Stimulated activated CD4-positive, alpha-beta T cell treated with anti-CD3 and anti-CD28 coated beads, Interleukin-15, amount 100 ng/mL, for 48 hours (primary cell): ENCODE data around the gene MGAT5.

Experiments
- DNase-seq, 2 donors: peaks; one replicate each; pipeline ENCODE4 v3.0.0-alpha.2; 2020; ENCODE audit warnings: low read depth in 2 of 2

MGAT5 gene

DNA sequence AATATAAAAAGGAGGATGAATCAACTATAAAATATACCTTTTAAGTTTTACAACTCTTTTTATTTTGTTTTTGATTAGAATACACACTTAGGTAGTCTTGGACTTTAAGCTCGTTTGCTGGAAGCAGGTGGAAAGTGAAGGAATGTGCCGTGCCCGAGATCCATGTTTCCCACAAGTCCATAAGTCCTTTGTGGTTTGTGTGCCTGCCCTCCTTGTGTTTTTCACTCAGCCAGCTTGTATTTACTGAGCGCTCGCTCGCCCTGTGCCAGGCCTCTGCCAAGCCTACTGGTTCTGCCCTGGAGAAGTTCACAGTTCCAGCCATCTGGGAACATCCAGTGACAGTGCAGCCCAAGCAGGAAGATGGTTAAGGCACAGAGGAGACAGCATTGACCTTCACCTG is 142.6 kb downstream of the MGAT5 start:
- no peak for DNase-seq

DNA sequence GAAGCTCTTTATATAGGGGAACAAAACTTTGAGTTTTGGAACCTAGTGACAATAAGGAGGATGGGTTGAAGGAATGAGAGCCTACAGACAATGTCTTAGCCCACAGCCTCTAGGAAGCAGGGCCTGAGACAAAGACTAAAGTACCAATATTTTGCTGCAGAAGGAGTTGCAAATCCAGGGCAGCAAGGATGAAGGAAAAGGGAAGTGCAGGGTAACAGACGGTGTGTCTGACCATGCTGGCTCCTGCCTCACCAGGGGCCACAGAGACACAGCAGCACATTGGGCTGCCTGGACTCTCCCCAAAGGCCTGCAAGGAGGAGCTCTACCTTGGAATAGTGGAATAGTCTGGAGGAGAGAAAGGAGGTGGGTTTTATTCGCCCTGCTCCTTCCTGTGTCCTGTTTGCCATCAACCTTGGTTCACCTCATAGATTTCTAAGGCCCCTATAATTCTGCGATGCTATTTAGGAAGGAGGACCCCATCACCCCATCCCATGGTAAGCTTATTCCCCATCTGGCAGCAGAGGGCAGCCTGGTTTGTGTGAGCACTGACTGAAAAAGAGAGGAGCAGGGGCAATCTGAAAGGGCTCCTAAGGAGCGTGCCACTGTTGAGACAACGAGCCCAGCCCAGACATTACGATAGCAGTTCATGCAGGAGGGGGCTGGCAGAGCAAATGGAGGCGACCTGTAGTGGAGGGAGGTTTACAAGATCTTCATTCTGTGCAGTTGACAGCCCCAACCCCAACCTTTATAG is 143.4 kb downstream of the MGAT5 start:
- DNase-seq = no peak

DNA sequence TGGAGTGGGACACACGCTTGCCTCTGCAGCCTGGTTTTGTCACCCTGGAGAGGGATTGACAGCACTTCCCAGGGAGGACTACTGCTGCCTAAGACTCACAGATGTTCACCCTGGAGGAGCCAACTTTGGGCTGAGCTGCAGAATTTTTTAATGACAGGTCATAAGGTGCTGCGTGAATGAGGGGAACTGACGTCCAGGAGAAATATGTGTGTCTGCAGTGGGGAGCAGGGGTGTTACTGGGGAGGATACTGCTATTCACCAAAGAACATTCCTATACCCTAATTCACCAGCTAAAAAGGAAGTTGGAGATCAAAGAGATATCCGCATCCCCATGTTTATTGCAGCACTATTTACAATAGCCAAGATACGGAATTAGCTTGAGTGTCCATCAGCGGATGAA is 144.4 kb downstream of the MGAT5 start:
- DNase-seq = no peak

DNA sequence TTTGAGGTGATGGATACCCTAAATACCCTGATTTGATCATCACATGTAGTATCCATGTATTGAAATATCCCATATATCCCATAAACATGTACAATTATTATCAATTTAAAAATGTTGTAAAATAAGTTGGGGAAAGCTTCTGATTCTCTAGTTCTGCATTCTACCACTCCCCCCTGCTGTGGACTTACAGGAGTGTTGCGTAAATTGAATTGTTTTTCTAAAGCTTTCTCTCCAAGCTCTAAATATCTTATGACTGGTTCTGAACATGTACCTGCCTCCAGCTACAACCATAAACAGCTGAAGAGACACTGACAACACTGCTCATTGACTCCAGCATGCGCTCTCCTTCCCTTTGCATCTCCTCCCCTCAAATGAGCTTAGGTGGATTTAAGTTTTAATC is 145.2 kb downstream of the MGAT5 start:
- no peak for DNase-seq

DNA sequence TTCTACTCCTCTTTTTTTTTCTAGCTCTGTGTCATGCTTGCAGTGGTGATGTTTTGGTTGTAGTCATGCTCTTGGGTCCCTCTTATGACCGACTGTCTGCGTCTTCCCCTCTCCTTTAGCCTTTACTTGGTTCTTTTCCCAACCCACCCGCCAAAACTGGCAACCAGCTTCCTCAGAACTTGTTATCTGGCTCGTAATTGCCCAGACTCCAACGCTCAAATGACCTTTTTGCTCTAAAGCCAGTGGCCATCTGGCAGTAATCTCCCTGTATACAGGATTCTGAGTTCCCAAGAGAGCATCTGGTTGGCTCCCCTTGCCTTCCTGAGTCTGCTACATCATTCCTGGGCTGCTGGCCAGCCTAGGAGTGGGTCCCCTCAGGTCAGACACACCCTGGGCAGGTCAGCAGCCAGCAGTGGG is 147.2 kb downstream of the MGAT5 start:
- DNase-seq = no peak

DNA sequence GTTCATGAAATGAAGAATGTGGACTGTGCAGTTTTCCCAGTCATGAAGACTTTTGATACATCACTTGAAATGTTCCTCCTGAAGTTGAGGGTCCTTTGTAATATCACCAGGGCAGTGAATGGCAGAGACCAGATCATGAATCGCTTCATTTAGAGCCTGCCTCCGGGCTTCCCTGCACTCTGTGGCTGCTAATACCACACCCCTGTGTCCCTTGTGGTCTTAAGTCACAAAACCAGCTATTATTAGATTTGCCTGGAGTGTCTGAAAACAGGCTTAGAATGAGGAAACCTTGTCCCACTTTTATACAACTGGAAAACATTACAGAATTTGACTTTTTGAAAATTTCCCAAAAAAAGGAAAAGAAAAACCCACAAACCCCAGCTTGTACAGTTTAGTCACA is 147.9 kb downstream of the MGAT5 start:
- DNase-seq = no peak

DNA sequence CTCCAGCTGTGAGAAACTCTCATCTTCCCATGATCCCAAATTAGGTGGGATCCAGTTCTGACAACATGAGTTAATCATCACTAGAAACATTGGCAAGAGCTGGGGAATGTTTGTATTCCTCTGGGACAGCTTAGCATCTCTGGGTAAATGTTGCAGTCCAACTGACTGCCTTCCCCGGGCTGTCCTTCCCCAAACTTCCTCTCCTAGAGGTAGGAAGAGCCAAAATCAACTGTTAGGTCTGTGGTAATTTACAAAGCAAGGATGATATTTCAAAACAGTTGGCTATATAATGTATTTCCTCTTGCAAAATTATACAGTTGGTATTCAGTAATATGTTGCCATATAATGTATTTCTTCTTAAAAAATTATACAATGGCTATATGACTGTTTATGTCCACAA is 148.5 kb downstream of the MGAT5 start:
- DNase-seq = no peak

DNA sequence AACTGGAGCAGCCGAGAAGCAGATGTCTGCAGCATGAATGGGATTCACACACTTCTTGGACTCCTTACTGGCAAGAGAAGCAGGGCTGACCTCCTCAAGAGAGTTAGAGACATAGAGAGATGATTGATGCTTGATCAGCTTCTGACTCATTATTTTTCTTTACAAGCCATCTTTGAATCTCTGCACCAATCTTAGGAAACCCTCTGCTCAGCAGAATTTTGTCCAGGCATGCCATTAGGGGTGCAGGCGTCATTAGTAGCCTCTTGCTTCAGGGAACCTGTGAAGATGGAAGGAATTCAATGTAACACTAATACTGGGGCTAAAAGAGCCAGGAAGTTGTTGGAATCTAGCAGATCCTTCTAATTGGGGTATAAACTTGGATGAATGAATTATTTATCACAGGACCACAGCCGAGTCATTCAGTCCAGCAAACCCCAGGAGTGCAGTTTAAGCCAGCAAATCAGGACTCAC is 151.8 kb downstream of the MGAT5 start:
- DNase-seq = no peak

DNA sequence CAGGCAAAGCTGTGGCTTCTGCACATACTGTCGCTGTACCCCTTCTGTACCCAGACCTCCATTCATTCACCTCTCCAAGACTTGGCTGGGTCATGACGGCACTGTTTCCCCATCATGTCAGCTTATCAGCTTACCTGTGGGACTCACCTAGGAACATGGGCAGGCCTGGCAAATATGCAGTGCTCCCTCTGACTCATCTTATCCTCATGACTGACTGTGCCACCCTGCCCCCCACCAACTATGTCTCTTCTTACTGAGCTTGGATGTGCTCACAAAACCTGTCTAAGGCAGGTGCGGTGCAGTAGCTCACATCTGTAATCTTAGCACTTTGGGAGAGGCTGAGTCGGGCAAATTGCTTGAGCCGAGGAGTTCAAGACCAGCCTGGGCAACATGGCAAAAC is 152.4 kb downstream of the MGAT5 start:
- no peak for DNase-seq

DNA sequence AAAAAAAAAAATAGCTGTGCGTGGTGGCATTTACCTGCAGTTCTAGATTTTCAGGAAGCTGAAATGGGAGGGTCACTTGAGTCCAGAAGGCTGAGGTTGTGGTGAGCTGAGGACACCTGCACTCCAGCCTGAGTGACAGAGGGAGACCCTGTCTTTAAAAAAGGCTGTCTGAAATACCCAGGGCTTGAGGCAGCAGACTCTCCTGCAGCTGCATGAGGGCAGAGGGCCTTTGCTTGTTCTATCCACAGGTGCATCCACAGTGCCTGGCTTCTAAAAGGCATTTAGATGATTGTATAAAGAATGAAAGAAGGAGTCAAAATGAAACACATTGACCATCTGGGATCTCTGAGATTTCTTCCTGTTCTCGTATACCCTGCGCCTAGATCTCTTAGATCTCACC is 152.9 kb downstream of the MGAT5 start:
- DNase-seq = no peak

DNA sequence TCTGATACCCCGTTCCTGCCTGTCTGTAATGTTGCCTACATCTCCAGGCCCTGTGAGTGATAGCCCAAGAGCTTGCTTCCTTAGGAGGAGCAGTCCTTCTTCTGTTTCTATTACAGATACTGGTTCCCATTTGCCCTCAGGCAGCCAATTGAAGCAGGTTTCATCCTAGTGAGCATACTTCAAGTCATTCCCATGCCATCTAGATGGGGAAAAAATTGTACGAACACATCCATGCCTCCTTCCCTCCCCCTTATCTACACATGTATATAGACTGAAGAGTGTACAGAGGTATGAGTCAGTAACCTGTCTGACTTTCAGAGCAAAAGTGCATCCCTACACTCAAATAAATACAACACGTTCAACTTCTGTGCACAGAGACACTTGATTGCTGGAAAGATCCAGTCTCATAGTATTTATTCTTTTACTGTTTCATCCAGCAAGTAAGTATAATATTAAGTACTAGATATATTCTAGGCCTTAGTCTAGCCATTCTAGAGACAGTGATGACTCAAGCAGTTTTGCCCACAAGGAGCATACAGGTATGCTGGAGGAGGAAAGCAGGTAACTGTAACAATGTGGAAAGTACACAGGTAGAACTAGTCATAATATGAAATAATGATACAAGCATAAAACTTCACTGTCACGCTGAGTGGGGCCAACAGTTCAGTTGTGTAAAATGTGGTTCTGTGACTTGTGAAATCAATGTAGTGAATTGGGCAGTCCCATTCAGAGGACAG is 153.4 kb downstream of the MGAT5 start:
- DNase-seq = no peak

DNA sequence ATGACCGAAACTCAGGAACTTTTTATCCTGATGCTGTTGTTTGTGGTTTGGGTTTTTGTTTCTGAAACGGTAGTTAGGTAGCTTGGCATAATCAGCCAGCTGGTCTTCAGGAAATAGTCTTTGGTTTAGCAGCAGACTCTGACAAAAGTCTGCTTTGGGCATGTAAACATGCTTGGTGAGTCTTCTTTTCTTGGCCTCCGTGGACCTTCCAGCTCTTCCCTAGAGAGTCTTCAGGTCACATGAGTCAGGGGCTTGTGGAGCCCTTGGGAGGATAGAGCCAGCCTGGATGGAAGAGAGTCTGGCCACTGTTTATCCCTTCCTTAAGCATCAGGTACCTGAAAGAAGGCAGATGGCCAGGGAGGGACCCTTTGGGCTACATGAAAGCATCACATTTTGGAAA is 154.5 kb downstream of the MGAT5 start:
- no peak for DNase-seq

DNA sequence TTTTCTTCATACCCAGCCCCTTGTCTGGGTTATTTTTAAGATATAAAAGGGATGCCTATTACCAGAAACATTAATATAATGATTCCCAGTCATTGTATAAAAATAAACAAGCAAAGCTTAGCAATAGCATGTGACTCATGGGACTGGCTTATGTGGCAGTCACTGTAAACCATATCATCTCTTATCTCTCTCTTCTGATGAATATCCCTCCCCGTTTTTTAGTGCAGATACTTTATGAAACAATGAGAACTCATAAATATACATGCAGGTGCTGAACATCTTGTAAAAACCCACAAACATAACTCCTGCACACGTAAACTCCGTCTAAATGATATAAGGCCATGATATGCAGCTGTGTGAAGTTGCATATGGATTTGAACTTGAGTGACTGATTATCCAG is 154.9 kb downstream of the MGAT5 start:
- DNase-seq = no peak

DNA sequence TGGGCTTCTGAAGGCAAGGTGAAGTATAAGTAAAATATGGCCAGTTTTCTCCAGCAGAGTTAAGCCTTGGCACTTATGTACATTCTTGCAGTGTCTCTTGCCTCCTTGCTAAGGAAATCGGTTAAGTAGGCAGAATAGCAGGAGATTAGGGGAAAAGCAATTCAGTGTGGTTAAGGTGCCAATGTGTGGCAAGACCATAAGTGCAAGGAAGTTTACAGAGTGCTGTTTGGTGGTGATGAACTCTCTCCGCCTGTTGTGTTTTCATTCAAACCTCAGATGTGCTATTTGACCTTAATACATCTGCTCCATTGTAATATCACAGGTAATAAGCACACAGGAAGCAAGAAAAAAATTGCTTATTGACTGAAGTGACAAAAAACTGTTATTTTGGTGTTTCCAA is 156.1 kb downstream of the MGAT5 start:
- DNase-seq = no peak

DNA sequence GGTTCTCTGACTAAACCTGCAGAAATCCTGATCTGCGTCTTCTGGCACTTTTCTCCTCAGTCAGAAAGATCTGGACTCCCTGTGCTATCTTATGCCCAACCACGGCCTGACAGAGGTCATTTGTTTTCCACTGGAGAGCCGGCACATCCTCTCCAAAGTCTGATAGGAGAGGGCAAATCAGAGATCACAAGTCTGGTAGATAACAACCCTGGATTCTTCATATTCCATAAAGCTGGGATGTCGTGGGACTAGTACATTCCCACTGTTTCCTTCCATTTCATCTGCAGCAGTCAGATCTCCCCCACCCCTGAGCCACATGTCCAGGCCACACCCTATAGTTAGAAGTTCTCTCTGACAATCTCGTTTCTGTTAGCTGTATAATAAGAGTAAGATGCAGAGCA is 157.0 kb downstream of the MGAT5 start:
- DNase-seq = no peak

DNA sequence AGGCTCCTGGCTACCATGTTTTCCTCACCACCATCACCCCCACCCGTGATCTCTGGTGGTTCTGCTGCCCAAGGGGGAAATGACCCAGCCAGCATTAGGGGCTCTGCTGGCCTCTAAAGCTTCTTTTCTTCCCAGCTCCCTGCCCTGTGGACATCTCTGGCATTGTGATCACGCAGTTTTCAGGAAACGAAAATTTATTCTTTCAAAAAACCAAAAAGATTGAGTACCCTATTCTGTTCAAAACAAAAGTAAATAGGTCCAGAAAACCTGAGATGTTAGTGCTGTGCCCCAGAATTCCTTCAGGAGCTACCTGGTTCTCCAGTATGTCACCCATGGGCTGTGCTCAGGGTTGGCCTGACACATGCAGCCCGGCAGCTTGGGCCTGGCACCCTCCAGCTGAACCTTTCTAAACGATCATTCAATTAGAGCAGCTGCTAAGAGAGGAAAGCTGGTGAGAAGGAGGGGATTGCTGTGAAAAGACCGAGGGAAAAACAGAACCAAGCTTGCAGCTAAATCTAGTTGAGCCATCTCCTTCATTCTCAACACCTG is 157.5 kb downstream of the MGAT5 start:
- DNase-seq = no peak

DNA sequence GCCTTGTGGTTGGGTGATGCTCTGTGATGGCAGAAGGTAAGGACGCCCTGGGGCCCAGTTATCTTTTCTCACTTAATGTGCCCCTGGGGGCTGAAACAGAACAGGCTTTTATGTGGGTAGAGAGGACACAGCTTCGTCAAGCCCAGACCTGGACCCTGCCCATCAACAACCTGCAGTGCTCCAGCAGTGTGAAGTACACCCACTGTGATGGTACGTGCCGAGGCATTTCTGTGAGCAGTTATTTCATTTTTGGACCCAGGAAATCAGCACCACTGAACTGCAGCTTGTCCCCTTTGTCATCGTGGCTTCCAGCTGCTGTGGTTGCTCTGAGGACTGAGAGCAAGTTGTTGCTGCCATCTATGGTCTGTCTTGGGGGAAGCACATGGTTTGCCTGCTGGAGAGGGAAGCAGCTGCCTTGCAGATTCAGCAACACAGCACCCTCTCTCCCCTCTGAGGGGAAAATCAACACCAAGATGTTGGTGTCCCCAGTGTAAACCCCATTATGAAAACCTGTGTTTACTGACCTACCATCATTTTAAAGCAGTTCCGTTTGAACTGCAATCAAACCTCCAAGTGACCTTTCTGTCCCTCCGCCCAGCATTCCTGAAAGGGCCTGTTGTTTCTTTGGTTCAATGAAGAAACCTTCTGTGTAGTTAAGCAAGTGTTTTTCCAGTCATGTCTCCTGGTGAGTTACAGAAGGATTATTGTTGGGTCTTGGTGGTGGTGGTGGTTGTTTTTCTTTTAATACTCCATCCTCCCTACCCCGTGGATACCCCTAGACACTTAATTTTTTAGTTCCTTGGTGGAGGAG is 158.2 kb downstream of the MGAT5 start:
- DNase-seq = peak; percentile 33 to 59

DNA sequence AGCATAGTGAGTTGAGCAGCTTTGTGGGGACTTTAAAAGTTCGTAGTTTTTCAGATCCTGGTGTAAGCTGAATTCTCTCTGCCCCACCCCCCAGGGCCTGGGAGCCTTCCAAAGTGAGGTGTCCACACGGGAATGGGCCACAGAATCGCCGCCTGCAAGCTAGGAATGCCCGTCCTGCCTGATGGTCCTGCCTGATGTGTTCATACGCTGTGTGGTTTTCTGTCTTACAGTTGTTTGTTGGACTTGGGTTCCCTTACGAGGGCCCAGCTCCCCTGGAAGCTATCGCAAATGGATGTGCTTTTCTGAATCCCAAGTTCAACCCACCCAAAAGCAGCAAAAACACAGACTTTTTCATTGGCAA is 158.7 kb downstream of the MGAT5 start:
- no peak for DNase-seq

DNA sequence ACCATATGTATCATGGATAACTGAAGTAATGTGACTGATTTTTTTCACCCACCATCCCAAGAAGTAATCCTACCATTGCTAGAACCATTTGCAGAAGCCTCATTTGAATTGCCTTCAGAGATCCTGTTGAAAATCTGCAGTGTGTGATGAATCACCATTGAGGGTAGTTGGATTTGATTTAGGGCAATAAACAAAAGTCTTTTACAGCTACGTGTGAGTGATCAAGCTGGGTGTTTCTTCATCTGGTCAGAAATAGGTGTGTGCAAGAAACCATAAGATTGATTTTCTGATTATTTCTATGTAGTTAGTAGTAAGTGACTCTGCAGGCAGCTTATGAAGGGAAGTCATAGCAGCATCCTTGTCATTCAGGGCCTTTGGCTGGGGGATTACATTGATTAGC is 159.6 kb downstream of the MGAT5 start:
- no peak for DNase-seq

DNA sequence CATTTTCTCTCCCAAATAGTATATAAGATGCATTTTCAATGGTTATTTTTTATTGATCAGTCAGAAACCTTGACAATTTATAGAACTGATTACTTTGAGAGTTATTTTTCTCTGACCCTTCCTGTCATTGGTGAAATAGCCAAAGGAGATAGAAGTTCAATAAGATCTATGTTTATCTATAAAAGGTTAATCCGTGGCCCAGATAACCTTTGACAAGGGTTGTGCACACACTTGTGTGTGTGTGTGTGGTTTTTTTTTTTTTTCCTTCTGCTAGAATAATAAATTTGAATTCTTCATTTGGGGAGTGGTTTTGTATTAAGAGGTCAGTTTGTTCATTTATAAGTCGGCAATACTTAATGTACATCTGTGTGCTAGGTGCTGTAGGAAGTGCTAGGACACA is 160.0 kb downstream of the MGAT5 start:
- DNase-seq = no peak

DNA sequence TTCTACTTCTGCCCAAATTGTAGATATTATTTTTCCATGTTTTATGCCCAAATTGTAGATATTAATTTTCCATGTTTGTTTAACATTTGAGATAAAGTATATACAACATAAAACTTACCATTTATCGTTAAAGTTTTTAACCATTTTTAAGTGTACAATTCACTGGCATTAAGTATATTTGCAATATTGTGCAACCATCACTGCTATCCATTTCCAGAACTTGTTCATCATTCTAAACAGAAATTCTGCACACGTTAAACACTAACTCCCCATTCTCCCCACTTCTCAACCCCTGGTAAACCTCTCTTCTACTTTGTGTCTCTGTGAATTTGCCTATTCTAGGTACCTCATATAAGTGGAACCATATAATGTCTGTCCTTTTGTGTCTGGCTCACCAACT is 162.1 kb downstream of the MGAT5 start:
- DNase-seq = no peak

DNA sequence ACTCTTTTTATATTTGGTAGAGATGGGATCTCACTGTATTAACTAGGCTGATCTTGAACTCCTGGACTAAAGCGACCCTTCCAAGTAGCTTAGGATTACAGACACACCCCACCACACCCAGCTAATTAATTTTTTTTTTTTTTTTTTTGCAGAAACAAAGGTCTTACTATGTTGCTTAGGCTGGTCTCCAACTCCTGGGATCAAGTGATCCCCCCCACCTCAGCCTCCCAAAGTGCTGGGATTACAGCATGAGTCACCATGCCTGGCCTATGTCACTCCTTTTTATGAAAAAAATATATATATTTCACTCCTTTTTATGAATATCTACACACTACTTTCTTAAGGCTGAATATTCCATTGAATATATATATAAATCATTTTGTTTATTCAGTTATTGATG is 162.8 kb downstream of the MGAT5 start:
- no peak for DNase-seq
